M059J (cell line): ENCODE data around the gene ADAP1. TPM values are rescaled to one million over a fixed set of nuclear protein-coding genes. Genes with fewer than 3 reads are reported as not detected.
"Not testable (repeated sequence)": the region's sequence is repeated elsewhere in the genome, so short reads cannot be mapped to it uniquely, and the experiment has no call there.

Experiments used
- DNase-seq: peaks from one replicate; pipeline ENCODE4 v3.0.0-alpha.2; 2012; ENCODE audit warnings: low read depth
- total RNA-seq: library from RNA; depleted of rRNA; stranded (reverse); fragments of >200 nt; shearing (Covaris generic); gene quantifications from 2 replicates; pipeline ENCODE4 v1.2.3, GENCODE V29; 2014

ADAP1 gene
- total RNA-seq, 1 experiment from 2014 or later: 0.84 TPM

DNA sequence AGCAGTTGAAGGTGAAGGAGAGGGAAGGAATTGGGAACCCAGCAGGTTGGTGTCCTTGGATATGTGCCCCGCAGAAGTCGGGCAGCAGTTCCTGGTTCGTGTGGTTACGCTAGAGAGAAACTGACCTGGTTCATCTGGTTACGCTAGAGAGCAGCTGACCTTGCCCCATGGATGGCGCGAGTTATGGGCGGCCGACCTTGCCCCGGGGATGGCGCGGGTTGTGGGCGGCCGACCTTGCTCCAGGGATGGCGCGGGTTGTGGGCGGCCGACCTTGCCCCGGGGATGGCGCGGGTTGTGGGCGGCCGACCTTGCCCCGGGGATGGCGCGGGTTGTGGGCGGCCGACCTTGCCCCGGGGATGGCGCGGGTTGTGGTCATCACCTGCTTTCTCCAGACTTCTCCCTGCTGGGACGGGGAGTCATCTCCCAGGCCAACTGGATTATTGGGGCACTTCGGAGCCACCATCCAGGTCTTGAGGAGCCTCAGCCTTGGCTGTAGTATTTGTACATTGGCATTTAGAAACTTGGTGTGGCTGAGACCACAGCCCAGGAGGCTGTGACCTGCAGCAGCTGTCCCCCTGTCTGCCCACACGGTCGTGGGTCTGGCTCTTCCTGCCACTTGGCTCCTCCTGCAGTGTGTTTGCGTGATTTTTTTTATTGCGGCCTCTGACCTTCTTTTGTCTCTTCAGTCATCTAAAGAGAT, 72.0 kb downstream of the ADAP1 start:
- no peak for DNase-seq

DNA sequence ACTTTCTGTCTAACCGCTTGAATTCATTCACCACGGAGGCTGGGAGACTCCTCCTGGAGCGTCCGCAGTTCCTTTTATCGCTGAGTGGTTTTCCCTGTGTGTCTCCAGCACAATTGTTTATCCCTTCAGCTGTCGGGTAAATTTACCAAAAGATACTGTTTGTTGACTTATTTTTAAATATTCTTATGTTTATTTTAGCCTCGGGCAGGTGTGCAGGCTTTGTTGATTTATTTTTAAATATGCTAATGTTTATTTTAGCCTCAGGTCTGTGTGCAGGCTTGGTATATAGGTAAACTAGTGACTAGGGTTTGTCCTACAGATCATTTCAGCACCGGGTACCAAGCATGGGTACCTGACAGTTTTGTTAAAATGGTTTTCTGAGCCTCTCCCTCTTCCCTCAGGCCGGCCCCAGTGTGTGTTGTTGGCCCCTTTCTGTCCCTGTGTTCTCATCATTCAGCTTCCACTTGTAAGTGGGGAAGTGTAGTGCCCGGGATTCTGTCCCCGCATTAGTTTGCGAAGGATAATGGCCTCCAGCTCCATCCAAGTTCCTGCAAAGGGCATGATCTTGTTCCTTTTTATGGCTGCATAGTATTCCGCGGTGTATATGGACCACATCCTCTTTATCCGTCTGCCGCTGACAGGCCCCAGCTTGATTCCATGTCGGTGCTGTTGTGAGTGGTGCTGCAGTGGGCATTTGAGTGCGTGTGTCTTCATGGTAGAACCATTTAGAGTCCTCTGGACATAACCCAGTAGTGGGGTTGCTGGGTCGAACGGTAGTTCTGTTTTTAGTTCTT, 72.8 kb downstream of the ADAP1 start:
- no peak for DNase-seq

DNA sequence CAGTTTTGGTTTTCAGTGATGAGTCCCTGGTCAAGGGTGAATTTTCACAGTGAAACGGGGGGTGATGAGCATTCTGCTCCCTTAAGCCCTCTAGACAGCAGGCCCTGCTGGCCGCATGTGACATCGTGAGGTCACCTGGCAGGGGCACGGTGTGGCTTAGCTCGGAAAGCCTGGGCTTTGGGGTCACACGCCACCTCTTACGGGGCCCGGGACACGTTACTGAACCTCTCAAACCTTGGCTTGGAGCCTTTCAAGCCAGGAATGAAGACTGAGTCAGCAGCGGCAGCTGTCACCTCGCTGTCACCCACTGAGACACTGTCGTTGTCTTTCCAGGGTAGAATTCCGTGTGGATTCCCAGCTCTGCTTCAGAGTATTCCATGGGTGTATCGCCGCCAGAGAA, 74.0 kb downstream of the ADAP1 start:
- no peak for DNase-seq

DNA sequence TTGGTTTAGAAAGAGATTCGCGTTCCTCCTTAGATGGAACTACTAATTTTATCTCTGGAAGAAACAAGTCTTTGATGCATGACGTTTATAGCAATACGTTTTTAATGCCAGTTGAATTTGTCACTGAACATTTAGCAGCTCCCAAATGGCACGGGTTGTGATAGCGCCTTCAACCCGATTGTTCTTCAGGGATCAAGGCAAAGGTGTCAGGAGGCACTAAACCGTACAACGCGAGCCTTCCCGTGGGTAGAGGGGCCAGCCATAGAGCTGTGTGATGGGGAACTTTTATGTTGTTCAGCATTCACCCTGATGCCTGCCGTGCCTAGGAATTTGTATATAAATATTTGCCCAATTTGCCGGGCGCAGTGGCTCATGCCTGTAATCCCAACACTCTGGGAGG, 74.8 kb downstream of the ADAP1 start:
- no peak for DNase-seq

DNA sequence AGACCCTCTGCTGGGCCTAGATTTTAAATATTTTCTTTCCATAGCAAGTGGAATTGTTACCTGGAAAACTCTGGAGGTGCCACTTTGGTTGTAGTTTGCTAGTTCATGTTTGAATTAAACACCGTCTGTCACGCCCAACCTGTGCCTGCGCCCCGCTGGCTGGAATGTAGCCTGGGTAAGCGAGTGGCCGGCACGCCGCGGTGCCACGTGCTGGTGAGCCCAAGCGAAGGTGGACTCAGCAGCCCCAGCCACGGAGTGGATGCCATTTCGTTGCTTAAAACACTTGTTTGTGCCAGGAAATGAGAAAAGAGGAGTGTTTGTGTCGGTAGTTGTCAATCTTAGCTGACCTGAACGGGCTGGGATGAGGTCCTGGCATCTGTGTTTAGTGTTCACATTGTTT, 75.4 kb downstream of the ADAP1 start:
- DNase-seq: no peak

DNA sequence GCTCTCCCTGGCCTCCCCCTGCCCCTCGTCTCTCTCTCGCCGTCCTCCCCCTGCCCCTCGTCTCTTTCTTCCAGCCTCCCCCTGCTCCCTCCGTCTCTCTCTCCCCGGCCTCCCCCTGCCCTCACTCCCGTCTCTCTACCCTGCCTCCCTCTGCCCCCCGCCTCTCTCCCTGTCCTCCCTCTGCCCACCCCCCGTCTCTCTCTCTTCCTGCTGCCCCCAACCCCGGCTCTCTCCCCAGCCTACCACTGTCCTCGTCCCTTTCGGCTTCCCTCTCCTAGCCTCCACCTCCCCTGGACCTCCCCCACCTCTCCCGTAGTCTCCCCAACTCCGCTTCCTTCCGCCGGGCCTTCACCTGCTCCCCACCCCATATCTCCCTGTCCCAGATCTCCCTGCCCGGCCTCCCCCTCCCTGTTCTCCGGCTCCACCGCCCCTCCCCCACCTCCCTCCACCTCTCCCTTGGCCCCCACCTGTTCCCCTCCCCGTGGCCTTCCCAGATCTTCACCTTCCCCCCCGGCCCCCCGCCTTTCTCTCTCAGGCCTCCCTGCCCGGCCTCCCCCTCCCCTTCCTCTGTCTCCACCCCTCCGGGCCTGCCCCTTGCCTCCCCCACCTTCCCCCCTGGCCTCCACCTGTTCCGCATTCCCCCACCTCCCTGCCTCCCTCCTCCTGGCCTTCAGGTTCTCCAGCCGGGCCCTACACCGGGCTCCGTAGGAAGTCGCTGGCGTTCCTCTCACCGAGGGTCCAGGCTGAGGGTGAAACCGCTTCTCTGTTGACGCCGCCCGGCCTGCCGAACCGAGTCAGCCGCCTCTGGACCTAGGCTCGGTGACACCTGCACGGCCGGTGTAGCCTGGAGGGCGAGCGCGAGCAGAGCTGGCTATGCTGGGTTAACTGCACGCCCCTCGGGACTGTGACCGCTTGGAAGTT, 76.9 kb downstream of the ADAP1 start:
- no peak for DNase-seq

DNA sequence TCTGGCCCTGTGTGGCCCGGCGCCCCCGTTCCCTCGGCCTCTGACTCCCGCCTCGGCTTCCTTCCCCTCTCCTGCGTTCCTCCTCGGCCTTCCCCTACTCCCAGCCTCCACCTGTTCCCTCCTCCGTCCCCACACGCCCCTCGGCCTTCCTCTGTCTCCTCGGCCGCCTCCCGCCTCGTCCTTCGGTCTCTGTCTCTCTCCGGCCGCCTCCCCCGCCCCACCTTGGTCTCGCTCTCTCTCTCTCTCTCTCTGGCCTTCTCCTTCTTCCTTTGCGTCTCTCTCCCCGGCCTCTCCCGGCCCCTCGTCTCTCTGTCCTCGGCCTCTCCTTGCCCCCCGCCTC, 77.5 kb downstream of the ADAP1 start:
- peak; percentile 48 for DNase-seq

DNA sequence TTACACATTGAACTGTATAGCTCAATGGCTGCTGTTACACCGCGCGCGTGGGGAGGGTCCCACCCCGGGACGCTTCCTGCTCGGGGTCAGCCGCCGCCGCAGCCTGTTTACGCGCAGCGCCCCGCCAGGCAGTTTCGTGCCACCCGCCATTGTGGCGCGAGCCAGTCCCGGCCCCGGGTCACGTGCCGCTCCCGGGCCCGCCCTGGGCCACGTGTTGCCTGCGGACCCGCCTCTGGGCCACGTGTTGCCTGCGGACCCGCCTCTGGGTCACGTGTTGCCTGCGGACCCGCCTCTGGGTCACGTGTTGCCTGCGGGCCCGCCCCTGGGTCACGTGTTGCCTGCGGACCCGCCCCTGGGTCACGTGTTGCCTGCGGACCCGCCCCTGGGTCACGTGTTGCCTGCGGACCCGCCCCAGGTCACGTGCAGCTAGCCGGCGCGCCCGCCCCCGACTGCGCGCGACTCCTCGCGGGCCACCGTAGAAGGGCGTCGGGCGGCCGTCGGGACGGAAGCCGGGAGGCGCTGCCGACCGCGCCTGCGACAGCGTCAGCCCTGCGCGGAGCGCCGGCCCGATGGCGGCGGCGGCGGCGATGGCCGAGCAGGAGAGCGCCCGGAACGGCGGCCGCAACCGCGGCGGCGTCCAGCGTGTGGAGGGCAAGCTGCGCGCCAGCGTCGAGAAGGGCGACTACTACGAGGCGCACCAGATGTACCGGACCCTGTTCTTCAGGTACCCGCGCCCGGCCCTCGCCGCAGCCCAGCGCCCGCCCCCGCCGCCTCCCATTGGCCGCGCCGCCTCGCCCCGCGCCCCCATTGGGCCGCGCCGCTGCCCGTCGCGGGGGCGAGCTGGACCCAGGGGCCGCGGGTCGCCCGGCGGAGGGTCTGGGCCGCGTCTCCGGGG, 78.2 kb downstream of the ADAP1 start, which contains the start of gene GET4:
GET4 (plus strand) TSS at position 478 of the 895 bp plus-strand sequence; CDS start at position 570, 92 bp downstream.
- DNase-seq: peak; percentile 85

DNA sequence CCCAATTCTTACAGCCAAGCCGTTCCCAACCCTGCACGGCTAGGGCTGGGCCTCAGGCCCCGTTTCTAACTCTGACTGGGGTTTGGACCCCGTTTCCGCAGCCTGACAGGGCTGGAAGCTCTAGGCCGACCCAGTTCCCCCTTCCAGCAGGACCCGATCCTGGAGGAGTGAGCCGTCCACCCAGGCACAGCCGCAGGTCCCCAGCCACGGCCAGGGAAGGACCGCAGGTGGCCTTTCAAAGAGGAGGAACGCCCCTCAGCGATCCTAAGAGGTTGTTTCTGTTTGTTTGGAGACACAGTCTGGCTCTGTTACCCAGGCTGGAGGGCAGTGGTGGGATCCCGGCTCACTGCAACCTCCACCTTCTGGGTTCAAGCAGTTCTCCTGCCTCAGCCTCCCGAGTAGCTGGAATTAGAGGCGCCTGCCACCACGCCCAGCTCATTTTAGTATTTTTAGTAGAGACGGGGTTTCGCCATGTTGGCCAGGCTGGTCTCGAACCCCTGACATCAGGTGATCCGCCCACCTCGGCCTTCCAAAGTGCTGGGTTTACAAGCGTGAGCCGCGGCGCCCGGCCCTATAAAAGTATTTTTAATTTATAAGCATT, 78.9 kb downstream of the ADAP1 start:
- DNase-seq: no peak

DNA sequence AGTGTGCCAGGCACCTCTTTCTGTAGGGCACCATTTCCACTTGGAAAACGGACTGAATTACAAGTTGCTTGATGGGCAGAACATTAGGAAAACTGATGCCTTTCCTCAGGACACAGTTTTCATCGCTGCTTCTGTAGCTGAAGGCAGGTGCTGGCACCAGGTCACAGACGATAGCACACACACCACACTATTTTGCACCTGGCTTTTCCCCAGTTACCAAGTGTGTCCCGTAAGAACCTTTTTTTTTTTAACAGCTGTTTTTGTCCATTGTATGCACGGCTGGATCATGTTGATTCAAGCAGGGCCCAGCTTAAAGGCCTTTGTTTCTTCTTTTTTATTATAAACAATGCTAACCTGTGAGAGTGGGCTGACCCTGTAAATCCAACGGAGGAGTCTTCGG, 79.4 kb downstream of the ADAP1 start:
- no peak for DNase-seq

DNA sequence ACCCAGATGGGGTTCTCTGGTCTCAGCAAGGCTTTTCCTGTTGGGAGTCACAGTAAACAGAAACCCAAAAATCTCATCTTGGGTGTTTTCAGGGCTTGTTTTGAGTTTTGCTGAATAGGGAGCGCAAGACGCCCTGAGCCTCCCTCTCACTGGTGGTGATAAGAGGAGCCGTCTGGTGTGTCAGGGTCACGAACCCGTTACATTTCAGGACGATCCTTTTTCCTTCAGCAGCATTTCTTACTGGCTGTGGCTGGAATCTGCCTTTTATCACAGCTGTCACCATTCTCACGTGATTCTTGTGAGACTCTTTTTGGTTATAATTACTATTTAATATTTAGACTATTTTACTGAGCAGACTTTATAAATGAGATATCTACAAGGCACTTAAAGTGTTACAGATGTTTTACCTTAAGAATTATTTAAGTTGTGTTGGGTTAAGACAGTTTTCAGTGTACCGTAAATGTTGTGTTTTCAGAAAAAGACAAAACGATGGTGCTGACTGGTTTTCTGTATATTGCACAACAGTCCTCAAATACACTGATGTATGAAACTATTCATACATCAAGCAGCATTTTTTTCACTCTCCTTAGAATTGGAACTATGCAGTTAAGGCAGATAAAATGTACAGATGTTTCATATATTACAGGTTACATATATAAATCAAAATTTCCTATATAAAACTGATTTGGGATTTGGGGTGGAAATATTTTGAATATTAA, 80.3 kb downstream of the ADAP1 start:
- DNase-seq: no peak

DNA sequence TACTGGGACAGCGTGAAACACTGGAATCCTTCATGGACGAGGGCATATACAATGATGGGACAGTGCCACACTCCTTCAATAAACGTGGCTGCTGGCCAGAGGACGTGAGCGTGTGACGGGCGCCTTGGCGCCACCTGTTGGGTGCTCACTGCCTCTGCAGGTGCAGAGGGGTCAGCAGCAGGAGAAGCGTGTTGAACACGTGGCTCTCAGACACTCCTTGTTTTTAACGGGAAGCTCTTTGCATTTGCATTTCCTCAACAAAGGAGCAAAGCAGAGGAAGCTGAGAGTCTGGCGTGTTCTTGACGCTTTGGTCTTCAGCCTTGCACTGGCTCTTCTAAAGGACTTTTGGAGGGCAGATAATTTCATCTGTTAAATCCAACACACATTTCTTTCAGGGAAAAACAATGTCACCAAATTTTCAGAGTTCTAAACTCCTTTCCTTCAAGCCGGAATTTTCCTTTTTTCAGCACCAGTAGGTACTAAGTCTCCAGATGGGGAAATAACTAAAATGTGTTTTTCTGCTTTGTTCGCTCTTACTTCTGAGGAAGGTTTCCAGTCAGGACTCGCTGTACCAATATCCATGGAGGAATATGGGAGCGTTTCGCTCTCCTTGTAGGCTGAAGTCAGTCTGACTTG, 81.0 kb downstream of the ADAP1 start:
- DNase-seq: peak; percentile 72

DNA sequence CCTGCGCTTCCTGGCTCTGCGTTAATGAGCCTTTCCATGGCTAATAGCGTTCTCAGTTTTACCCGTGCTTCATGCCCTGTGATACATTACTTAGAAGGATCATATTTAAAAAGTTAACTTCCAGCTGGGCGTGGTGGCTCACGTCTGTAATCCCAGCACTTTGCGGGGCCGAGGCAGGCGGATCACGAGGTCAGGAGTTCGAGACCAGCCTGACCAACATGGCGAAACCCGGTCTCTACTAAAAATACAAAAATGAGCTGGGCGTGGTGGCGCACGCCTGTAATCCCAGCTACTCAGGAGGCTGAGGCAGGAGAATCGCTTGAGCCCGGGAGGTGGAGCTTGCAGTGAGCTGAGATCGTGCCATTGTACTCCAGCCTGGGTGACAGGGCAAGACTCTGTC, 81.8 kb downstream of the ADAP1 start:
- DNase-seq: not testable (repeated sequence)

DNA sequence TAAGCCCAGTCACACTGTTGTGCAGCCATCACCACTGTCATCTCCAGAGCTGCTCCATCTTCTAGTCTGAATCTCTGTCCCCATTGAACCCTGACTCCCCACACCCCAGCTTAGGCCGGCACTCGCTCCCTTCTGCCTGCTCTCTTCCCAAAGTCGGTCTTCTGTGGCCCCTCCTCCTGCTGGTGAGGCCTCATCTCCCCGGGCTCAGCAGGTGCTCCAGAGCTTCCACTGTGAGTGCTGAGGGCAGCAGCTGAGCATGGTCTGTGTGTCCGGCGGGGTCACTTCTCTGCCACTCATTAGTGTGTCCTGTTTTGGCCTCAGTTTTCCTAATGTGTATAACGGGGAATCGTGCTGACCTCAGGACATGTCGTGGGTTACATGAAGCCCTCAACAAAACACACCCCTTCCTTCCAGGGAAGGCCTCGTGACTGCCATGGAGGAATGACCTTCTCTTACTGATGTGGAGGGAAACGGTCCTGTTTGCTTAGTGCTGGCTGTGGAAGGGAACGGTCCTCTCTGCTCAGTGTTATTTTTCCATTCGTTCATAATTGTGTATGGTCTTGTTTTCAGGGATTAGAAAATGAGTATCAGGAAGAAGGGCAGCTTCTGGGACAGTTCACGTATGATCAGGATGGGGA, 82.5 kb downstream of the ADAP1 start:
- no peak for DNase-seq

DNA sequence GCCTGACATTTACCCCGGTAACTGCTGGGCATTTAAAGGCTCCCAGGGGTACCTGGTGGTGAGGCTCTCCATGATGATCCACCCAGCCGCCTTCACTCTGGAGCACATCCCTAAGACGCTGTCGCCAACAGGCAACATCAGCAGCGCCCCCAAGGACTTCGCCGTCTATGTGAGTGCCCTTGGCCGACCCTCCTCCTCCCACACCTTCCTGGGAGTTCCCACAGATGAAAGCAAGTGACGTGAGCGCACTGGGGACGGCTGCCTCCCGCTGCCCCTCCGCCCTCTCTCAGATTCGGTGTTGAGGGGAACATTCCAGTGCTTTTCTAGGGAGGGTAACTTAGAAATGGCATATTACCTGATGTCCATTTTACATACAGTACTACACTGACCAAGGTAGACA, 85.1 kb downstream of the ADAP1 start:
- no peak for DNase-seq

DNA sequence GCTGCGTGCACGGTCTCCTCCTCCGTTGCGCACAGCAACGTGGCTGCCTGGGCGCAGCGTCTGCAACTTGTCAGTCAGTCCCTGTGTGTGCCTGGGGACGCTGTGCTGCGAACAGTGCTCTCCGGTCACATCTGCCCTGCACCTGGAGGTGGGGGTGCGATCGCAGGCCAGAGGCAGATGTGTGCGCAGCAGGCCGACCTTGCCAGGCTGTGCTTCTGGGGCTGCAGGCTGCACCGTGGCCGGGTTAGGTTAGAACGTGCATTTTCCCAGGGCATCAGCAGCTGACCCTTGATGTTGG, 86.3 kb downstream of the ADAP1 start:
- no peak for DNase-seq

DNA sequence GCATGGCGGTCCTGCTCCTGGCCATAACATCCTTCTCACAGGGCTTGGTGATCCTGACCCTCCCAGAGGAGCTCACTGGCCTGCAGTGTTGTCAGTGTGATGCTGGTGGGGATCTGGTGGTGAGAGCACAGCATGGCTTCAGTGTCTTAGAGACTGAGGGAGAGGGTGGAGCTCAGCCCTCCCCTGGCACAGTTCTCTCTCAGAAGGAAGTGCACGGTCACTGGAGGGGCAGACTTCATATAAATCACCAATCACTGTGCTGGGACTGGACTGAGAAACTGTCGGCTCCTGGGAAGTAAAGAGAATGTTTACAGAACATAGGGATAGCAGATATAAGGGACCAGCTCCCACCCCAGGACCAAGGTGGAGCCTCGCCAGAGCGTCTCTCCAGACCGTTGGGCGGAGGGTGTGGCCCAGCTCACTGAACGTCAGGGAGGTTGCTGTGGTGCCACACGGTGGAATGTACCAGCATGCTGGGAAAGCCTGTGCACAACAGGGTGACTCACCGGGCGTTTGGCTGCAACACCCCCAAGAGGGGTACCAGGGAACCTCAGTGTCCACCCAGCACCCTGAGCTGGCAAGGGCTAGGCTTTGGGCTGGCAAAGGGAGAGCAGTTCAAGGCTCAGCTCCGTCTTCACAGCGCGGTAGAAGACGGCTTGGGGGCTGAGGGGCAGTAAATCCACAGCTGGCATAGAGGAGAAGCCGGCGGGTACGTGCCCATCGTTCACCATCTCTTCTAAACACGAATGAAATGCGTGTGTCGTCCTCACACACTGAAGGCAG, 86.9 kb downstream of the ADAP1 start:
- peak; percentile 29 for DNase-seq

DNA sequence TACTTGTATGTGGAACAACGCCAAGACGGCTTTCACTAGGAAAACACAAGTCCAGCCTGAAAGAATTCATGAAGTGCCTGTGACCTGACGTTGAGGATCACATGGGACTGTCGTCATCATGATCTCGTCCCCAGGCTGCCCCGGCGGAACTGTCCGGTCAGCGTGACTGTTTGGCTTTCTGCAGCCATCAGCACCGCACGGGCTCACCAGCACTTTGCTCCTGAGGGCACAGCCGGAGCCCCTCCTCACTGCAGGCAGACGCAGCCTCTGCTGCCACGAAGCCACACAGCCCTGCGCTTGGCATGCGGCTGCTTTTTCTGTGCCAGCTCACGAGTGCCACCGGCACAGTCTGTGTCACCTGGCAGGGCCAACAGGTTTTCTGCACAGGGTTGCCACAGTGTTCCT, 87.5 kb downstream of the ADAP1 start:
- no peak for DNase-seq

DNA sequence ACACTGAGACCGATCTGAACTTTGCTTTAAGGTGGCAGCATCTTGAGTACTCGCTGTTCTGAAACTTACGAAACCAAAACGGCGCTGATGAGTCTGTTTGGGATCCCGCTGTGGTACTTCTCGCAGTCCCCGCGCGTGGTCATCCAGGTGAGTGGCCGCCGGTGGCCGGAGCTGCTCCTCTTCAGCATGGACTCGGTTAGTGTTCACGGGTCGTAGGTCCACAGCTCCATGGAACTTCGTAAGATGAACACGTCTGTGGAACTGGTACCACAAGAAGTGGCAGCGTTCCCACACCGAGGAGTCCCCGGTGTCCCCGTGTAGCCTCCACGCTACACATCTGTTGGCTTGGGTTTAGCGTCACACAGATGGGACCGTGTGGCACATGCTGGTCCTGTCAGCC, 88.6 kb downstream of the ADAP1 start:
- DNase-seq: no peak
